ENCODE results near the gene PRSS56.
A peak's percentile ranks its signal among the peaks of the same experiment; 100 is the strongest.

Gene PRSS56

DNA sequence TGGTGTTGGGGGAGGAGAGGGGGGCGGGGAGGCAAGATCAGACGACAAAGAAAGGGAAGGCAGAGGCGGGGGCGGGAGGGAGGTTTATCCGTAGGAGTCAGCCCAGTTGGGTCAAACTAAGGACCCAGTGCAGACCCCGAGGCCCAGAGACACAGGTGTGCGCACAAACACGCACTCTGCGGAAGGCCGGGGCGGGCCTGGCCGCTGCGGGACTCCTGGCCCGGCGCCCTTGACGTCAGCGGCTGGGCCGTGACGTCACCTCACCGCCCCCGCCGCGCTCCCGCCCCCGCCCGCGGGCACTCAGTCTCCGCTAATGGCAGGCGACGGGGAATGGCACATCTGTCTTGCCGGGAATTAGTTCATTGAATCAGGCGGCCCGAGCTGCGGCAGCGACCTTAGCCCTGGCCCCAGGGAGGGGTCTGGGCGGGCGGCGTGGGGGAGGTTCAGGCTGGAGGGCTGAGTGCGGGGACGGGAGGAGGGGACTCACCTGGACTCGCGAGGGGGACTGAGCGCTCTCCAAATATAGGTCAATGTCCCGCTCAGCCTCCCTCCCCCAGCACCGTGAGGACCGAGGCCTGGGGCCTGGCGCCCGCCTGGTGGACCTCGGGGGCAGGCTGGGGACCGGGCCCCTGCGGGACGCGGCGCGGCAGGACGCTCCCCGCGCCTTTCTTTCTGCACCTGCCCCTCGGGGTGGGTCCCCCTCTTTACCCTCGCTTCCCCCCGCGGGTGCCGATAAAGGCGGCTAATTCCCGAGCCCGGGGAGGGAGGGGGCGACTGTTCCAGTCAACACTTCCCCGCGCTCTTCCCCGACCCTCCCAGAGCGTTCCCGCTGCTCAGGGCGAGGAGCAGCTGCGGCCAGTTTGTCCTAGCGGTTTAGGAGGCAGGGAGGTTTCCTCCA is 17.0 kb upstream of the PRSS56 start:
- peak; percentile 28 to 33 for DNase-seq

DNA sequence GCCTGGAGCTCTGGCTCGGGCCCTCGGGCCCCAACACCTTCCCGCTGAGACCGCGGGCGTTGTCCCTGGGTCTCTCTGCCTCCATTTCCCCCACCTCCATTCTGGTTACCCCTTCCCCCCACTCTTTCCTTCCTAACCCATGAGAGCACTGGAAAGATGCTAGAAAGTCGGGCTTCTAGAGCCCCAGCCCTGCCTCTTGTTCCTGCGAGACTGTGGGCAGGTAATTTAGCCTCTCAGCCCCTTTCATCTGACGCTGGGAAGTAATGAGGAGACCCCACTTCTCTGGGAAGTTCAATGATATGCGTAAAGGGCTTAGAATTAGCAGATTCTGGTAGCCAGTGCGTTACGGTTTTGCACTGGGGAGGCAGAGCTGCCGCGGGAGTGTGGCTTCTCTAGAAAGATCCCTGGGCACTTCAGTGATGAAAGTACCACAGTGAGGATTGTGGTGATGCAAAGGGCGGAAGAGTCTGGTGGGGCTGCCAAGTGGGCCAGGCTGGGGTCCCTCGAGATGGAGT is 16.3 kb upstream of the PRSS56 start:
- no peak for DNase-seq

DNA sequence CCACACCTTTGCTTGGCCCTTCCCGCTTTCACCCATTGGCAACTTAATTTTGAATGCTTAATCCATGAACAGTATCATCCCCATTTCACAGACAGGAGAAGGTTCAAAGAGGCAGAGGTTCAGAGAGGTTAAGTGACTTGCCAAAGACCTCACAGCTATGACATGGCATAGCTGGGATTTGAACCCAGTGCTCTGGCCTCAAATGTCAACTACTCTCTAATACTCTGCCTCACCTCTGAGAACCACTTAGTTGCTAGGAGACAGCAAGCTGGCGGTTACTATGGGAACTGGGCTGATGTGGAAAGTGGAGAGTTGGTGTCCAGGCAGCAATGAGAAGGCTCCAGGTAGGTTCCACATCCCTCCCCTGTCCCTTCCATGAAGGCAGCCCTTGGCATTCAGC is 15.8 kb upstream of the PRSS56 start:
- no peak for DNase-seq

DNA sequence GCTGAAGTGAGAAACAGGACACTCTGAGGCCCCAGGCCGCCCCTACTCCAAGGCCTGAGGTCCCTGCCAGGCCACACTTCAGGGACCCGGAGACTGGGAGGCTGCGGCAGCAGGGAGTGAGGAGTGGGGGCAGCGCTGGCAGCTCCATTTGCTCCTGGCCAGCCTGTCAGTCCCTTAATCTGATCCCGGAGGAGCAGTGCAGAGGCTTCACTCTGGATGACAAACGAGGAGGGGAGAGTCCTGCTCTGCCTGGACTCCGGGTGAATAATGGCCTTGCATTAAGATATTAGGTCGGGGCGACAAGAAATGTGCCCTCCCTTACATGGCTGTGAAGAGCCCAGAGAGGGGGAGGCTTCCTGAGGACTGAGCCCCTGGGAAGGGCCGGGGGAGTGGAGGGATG is 14.3 kb upstream of the PRSS56 start:
- no peak for DNase-seq

DNA sequence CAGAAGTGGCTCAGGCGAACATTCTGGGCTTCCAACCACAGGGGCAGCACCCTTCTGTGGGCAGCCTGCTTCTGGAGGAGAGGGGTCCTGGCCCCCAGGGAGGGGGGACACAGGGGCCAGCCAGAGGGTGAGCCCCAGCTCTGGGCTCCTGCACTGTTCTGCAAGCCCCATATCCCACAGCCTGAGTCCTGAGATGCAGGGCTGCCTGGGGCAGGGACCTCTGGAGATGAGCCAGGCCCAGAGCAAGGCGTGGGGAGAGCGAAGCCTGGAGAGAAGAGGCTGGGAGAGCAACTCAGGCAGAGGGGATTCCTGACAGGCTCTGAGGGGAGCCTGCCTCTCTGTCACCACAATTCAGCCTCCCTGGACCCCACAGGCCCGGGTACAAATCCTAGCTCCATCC is 13.5 kb upstream of the PRSS56 start:
- DNase-seq = no peak

DNA sequence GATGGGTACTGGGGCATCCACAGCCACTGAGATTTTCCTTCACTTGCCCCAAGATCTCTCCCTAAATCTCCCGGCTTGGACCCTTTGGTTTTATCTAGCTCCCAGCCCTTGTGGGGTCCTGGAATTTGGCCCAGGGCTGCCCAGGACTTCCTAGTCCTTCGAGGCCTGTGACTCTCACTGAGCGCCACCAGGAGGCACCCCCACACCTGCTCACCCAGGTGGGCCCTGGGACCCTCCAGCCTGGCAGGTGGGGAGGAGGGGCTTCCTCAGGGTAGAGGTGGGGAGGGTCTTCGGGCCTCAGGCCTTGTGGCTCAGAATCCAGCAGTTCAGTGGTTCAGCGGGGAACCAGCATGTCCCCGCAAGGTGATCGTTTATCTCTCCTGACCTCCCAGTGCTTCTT is 11.9 kb upstream of the PRSS56 start:
- DNase-seq = no peak

DNA sequence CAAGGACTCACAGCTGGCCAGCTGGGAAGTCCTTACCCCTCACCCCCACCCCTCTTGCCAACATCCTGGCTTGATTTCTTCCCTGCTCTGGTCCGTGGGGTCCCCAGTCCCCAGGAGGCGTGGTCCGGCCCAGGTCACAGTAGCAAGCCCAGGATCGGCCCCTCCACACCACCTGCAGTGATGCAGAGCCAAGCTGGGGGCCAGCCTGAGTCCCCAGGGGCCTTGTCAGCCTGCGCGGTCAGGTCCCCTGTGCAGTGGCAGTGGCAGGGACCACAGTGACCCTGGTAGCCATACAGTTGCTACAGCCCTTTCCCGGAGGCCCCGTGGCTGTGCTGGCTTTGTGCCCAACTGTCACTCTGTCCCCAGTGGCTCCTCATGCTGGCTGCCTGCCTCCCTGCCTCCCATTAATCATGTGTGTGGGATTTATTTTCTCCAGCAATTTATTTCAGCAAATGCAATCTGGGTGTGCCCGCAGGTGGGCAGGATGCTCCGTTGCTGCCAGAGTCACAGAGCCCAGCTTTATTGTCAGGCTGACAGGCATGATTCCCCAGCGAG is 8.8 kb upstream of the PRSS56 start:
- DNase-seq = no peak

DNA sequence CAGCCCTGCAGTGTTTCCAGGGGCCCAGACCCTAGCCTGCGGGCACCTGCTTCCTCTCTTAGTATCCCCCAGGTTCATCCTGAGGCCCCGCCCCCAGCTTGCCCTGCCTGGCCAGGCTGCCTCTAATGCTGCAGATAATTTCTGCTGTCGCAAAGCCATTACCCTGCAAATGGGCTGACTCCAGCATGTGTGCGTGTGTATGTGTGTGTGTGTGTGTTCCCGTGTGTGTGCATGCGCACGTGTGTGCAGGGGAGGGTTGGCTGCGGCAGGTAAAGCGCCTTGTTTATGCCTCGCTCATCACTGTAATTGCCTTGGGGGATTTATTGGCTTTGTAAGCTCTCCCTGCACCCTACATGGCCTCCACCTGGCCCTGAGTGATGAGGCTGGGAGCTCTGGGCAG is 7.6 kb upstream of the PRSS56 start:
- no peak for DNase-seq

DNA sequence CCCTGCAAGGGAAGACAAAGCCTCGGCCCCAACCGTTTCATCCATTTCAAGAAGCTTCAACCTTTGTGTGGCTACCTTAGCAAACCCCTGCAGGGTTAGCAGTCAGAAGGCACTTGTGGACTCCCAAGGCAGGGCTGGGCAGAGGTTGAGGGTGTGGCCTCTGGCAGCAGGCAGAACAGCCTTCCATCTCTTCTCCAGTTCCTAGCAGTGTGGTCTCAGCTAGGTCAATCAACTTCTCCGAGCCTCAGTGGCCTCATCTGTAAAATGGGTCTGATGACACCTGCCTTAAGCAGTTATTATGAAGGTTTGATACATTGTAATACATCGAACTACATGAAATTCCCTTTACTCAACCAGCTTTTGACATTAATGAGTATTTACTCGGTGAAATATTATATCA is 6.8 kb upstream of the PRSS56 start:
- DNase-seq = no peak

DNA sequence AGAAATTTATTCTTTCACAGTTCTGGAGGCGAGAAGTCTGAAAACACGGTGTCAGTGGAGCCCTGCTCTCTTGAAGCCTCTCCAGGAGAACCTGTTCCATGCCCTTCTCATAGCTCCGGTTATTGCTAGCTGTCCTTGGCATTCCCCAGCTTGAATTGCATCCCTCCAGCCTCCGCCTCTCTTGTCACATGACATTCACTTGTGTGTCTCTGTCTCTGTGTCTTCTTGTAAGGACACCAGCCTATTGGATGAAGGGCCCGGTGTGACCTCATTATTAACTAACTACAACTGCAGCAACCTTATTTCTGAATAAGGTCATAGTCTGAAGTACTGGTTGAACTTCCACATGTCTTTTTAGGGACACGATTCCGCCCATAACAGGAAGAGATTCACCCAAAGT is 4.5 kb upstream of the PRSS56 start:
- no peak for DNase-seq

DNA sequence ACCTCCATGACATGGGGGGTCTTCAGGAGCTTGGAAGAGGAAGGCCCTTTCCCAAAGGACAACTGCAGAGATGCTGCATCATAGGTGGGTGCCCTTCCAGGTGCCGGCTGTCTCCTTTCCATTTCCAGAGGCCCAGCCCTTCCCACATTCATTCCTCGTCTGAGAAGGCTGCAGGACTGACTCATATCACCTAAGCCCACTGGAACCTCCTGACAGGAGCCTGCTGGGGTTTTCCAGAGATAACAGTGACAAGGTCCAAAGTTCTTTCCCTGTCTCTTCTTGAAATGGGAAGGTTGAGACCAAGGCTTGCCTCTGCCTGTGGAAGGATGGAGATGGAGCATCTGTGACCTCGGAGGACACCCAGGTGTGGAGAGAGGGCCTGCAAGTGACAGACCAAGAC is 3.6 kb upstream of the PRSS56 start:
- DNase-seq = no peak

DNA sequence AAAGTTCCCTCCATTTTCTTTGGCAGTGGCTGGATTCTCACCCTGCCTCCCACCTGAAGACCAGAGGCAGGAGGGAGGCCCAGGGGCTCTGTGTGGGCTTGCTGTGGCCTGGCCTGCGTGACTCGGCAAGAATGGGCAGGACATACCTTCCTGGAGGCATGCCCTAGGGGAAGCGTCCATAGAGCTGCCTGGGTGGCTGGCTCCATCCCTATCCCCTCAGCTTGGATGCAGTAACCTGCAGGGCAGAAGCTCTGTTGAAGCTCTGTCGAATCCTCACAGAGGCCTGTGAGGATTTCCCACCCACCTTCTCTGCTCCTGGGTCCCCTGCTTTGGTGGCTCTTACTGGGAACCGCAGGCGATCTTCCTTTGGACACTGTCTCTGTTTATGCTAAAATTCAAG is 1.3 kb upstream of the PRSS56 start:
- DNase-seq = no peak

DNA sequence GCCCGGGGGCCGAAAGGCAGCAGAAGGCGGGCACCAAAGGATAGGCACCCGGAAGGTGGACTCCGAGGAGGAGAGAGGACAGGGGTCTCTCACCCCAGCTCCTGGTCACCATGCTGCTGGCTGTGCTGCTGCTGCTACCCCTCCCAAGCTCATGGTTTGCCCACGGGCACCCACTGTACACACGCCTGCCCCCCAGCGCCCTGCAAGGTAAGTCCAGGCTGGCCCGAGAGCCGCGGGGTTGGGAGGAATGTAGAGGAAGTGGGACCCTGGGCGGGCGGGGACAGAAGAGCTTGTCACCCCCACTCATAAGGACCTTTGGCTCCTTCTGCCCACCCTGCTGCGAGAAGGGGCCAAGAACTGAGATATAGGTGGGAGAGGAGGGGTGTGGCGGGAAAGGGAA is 301 bp downstream of the PRSS56 start:
- DNase-seq = no peak

DNA sequence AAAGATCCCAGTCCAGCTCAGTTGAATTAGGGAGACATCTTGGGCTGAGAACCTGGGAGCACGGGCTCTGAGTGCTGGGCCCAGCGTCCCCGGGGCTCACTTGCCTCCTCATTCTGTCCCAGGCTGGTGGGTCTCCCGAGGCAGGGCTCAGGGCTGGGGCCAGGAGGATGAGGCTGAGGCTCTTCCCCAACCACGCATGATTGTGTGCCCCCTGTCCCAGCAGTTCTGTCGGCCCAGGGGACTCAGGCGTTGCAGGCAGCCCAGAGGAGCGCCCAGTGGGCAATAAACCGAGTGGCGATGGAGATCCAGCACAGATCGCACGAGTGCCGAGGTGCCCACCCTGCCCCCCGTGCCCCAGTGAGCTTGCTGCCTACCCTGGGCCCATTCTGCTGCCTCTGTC is 910 bp downstream of the PRSS56 start:
- DNase-seq = no peak

DNA sequence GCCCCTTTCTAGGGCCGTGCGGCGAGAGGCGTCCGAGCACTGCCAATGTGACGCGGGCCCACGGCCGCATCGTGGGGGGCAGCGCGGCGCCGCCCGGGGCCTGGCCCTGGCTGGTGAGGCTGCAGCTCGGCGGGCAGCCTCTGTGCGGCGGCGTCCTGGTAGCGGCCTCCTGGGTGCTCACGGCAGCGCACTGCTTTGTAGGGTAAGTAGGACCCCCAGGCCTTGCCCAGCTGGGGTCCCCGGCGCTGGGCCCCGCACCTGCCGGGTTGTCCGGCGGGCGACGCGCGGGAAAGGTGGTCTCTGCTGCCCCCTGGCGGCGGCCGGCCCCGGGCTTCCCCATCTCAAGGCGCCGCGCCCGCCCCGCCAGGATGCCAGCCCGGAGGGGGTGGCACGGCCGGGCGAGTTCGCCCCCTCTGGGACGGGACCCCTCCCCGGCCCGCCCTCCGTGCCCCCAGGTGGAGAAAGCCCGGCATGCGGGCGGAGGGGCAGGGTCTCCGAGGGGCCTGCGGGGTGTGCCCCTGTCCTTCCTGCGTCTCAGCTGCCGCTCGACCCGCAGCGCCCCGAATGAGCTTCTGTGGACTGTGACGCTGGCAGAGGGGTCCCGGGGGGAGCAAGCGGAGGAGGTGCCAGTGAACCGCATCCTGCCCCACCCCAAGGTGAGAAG is 1.9 kb downstream of the PRSS56 start:
- peak; percentile 57 to 60 for DNase-seq

DNA sequence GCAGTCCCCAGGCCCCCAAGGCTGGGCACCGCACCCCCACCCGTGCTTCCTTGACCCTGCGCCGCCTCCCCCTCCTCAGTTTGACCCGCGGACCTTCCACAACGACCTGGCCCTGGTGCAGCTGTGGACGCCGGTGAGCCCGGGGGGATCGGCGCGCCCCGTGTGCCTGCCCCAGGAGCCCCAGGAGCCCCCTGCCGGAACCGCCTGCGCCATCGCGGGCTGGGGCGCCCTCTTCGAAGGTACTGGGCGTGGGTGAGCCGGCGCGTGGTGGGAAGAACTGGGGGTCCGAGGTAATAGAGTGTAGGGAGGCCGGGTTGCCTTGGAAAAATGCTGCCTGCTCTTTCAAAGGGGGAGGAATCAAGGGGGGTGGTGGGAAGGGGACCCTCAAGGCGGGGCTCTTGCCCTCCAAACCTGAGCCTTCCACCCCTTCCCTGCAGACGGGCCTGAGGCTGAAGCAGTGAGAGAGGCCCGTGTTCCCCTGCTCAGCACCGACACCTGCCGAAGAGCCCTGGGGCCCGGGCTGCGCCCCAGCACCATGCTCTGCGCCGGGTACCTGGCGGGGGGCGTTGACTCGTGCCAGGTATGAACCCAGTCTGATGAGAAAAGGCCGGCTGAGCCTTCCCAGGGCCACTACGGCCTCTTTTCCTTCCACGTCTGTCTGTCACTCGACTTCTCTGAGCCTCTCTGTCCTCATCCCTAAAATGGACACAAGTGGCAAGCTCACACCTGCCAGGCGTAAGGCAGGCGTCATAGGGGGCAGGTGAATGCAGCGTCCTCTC is 2.6 kb downstream of the PRSS56 start:
- DNase-seq = no peak

DNA sequence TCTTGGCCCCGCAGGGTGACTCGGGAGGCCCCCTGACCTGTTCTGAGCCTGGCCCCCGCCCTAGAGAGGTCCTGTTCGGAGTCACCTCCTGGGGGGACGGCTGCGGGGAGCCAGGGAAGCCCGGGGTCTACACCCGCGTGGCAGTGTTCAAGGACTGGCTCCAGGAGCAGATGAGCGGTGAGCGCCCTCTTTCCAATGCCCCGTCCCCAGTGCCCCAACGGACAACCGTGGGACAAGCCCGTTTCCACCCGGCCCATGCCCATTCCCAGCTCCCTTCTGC is 3.2 kb downstream of the PRSS56 start:
- DNase-seq = no peak

DNA sequence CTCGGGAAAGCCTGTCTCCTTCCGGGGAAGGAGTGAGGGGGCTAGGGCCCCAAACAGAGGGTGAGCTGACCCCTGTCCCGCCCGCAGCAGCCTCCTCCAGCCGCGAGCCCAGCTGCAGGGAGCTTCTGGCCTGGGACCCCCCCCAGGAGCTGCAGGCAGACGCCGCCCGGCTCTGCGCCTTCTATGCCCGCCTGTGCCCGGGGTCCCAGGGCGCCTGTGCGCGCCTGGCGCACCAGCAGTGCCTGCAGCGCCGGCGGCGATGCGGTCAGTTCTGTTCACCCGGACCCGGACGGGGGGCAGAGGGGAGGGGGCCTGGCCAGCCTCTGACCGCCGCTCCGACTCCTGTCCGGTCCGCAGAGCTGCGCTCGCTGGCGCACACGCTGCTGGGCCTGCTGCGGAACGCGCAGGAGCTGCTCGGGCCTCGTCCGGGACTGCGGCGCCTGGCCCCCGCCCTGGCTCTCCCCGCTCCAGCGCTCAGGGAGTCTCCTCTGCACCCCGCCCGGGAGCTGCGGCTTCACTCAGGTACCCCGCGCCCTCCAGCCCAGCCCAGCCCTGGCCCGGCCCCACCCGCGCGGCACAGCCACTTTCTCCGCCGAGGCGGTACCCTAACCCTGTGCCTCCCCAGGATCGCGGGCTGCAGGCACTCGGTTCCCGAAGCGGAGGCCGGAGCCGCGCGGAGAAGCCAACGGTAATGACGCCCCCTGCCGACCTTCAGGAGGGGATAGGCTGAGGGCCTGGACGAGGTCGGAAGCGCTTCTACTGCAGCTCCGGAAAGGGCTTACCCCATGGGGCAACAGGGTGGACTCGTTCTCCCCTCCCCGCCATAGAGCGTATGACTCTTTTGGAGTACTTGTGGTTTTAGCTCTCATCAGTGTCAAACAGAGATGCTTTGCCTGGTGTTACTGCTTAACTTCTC is 3.8 kb downstream of the PRSS56 start:
- DNase-seq = no peak

DNA sequence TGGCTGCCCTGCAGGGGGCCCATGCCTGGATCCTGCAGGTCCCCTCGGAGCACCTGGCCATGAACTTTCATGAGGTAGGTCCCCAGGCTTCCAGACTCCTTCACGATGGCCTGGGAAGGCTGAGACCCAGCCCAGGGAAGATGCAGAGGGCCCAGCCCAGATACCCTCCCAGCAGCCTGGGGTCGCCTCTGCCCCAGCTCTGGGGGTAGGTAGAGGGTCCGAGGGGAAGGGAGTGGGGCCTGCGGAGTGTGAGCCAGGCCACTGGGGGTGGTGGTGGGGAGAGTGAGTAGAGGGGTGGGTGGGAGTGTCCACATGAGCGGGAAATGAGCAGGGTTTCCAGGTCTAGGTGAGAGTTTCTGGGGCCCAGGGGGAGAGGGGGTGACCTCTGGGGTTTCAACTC is 4.6 kb downstream of the PRSS56 start:
- DNase-seq = no peak

DNA sequence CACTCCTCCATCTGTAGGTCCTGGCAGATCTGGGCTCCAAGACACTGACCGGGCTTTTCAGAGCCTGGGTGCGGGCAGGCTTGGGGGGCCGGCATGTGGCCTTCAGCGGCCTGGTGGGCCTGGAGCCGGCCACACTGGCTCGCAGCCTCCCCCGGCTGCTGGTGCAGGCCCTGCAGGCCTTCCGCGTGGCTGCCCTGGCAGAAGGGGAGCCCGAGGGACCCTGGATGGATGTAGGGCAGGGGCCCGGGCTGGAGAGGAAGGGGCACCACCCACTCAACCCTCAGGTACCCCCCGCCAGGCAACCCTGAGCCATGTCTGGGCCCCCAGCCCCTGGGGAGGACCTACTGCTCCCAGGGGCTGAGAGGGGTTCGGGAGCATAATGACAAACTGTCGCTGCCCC is 5.0 kb downstream of the PRSS56 start:
- no peak for DNase-seq

DNA sequence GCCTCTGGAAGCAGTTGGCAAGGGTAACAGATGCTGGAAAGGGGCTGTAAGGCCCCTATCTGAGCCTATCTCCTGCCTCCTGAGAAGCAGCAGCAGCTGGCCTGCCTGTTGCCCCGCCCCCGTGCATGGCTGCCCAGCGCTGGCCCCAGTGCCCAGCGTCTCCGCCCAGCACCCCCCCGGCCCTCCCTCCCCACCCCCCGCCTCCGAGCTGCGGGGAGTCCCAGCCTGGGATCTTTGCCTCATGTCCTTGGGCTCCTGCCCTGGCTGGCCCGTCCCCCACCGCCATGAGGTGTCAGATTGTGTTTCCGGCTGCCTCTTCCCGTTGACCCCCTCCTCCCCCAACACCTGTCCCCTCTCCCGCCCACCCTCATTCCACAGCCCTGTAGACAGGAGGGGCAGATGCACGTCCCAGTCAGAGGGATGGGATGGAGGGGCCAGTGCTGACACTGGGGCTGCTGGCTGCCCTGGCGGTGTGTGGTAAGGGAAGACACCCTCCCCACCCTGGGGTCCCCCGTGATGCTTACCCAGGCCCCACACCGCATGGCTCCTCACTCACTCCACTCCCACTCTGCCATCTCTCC is 5.7 kb downstream of the PRSS56 start, which contains the start of gene CHRND:
Gene CHRND (plus strand): TSS at position 370 of the 581 bp plus-strand sequence. CDS start 56 bp downstream, at position 426.
- DNase-seq = no peak

Measured in activated CD4-positive, alpha-beta T cell treated with anti-CD3 and anti-CD28 coated beads, Interleukin-2, amount 50 U/mL, for 4 hours (primary cell).